Endodermal cell (in vitro differentiated cells): Measurements from ENCODE around the gene ETFA. TPM values are rescaled to one million over a fixed set of nuclear protein-coding genes. Genes with fewer than 3 reads are reported as not detected.
A peak's percentile ranks its signal among the peaks of the same experiment; 100 is the strongest.

Source experiments
- DNase-seq: peaks from one replicate; pipeline ENCODE4 v3.0.0-alpha.2; 2017
- H3K27ac ChIP-seq: 2 replicates; pipeline ENCODE4 v1.5.1; 2013; ENCODE audit warnings: mild to moderate bottlenecking, low read depth, low read length, moderate library complexity
- H3K27me3 ChIP-seq: 2 replicates; pipeline ENCODE4 v1.6.1; 2013; ENCODE audit warnings: mild to moderate bottlenecking, low read length, moderate library complexity; ENCODE audit not compliant: insufficient read depth, control insufficient read depth, poor library complexity, severe bottlenecking
- H3K36me3 ChIP-seq: 2 replicates; pipeline ENCODE4 v1.7.0; 2013; ENCODE audit warnings: mild to moderate bottlenecking, low read length, moderate library complexity; ENCODE audit not compliant: control insufficient read depth, insufficient read depth
- H3K4me1 ChIP-seq: one replicate; pipeline ENCODE4 v1.7.0; 2013; ENCODE audit warnings: low read length; ENCODE audit not compliant: control insufficient read depth, insufficient read depth
- H3K4me3 ChIP-seq: 2 replicates; pipeline ENCODE4 v1.5.1; 2013; ENCODE audit warnings: mild to moderate bottlenecking, low read length, moderate library complexity
- H3K9ac ChIP-seq: 2 replicates; pipeline ENCODE4 v1.6.1; 2013; ENCODE audit warnings: mild to moderate bottlenecking, low read length, moderate library complexity; ENCODE audit not compliant: poor library complexity, severe bottlenecking; ENCODE audit errors: extremely low read depth
- H3K9me3 ChIP-seq: 2 replicates; pipeline ENCODE4 v1.6.1; 2013; ENCODE audit warnings: mild to moderate bottlenecking, low read length, moderate library complexity; ENCODE audit not compliant: control insufficient read depth
- H3K27ac Mint-ChIP-seq: 2 replicates; pipeline ENCODE4 v1.8.0; 2020; ENCODE audit warnings: mixed read lengths
- H3K27me3 Mint-ChIP-seq: 2 replicates; pipeline ENCODE4 v1.8.0; 2021; ENCODE audit warnings: mild to moderate bottlenecking, mixed read lengths; ENCODE audit not compliant: insufficient read depth
- H3K36me3 Mint-ChIP-seq: 2 replicates; pipeline ENCODE4 v1.8.0; 2020; ENCODE audit warnings: low read depth, mixed read lengths
- H3K4me1 Mint-ChIP-seq: 2 replicates; pipeline ENCODE4 v1.8.0; 2020; ENCODE audit warnings: mixed read lengths
- H3K4me3 Mint-ChIP-seq: 2 replicates; pipeline ENCODE4 v1.8.0; 2020; ENCODE audit warnings: mild to moderate bottlenecking, moderate library complexity, mixed read lengths
- H3K9me3 Mint-ChIP-seq: 2 replicates; pipeline ENCODE4 v1.8.0; 2020; ENCODE audit warnings: mild to moderate bottlenecking, mixed read lengths
- CTCF ChIP-seq: fragments of 200-600 bp; sonication (generic); conservative IDR thresholded peaks from 2 replicates; pipeline ENCODE4 v1.5.0; 2021; ENCODE audit warnings: antibody characterized with exemption, mild to moderate bottlenecking
- WGBS, 2 experiments: methylation state at CpG; one replicate each; pipeline versions ENCODE4 v1.1.5 to v1.1.7; 2013; ENCODE audit warnings: missing lambda C conversion rate in 2 of 2, mixed read lengths in 1 of 2; ENCODE audit not compliant: insufficient coverage in 1 of 2, insufficient read length in 1 of 2; 5-methylcytosine and 5-hydroxymethylcytosine counted together
- total RNA-seq, 2 donors: library from RNA; stranded (reverse); fragmentation: NEBNext Ultra II Directional in 1 of 2; extraction: Animal tissue kit (Norgen Biotek cat#: 25700) in 1 of 2; gene quantifications; 2 replicates in 1 of 2; 3 replicates in 1 of 2; pipeline ENCODE4 v1.2.1, GENCODE V29; 2021

ETFA gene
- total RNA-seq, 2 donors from 2014 or later, result 142 to 157 TPM

- peaks cover 83% of the 10 kb centered on the region for H3K27me3 Mint-ChIP-seq
- H3K9ac ChIP-seq, result no peak overlapping the region
- WGBS, 2 experiments, result 7 to 13% methylated on average over 2 to 38 of the region's 39 CpGs
These were observed 24.3 kb upstream of the ETFA start for GRCh38 chr15:76335307-76336253.

GRCh38 chr15:76334438-76335306 is 23.4 kb upstream of the ETFA start:
- Histone ChIP-seq H3K27ac (no peak overlapping the region), H3K9me3 (no peaks in the 10 kb centered on the region), H3K4me1 (no peaks in the 10 kb centered on the region), H3K9ac (no peak overlapping the region), H3K36me3 (no peaks in the 10 kb centered on the region), H3K4me3 (no peak overlapping the region), H3K27me3 (peaks cover 75% of the 10 kb centered on the region)
- Mint-ChIP-seq H3K27ac (no peak overlapping the region), H3K4me1 (peaks cover 25% of the 10 kb centered on the region), H3K4me3 (peak overlapping the region; percentile 53), H3K27me3 (peaks cover 74% of the 10 kb centered on the region), H3K36me3 (no peaks in the 10 kb centered on the region), H3K9me3 (peaks cover 3% of the 10 kb centered on the region)
- 41 to 48% methylated on average over 29 to 44 of the region's 44 CpGs for WGBS, 2 experiments
- no peak for TF ChIP-seq CTCF
- DNase-seq, result peak; percentile 43

More at GRCh38 chr15:76335307-76336253, 24.3 kb upstream of the ETFA start:
- no peaks in the 10 kb centered on the region for H3K36me3 Mint-ChIP-seq
- H3K4me1 Mint-ChIP-seq, result peaks cover 23% of the 10 kb centered on the region
- H3K4me3 Mint-ChIP-seq, result peak overlapping the region; percentile 53
- no peak for TF ChIP-seq CTCF
- Histone ChIP-seq H3K27me3 (peaks cover 84% of the 10 kb centered on the region), H3K9me3 (no peaks in the 10 kb centered on the region), H3K27ac (no peak overlapping the region), H3K4me1 (no peaks in the 10 kb centered on the region), H3K36me3 (no peaks in the 10 kb centered on the region), H3K4me3 (peak overlapping the region; percentile 72)
- H3K9me3 Mint-ChIP-seq, result peaks cover 3% of the 10 kb centered on the region
- DNase-seq, result peak; percentile 83
- peak overlapping the region; percentile 35 for H3K27ac Mint-ChIP-seq

- H3K4me1 Mint-ChIP-seq, result peaks cover 30% of the 10 kb centered on the region
- H3K27ac Mint-ChIP-seq, result no peak overlapping the region
- peak; percentile 82 for DNase-seq
- Histone ChIP-seq H3K9me3 (no peaks in the 10 kb centered on the region), H3K4me3 (no peak overlapping the region), H3K9ac (no peak overlapping the region), H3K4me1 (no peaks in the 10 kb centered on the region), H3K36me3 (no peaks in the 10 kb centered on the region), H3K27ac (no peak overlapping the region), H3K27me3 (peaks cover 70% of the 10 kb centered on the region)
- peaks cover 71% of the 10 kb centered on the region for H3K27me3 Mint-ChIP-seq
- H3K9me3 Mint-ChIP-seq, result peaks cover 3% of the 10 kb centered on the region
- H3K4me3 Mint-ChIP-seq, result no peak overlapping the region
- 59 to 87% methylated on average over 3 to 9 of the region's 9 CpGs for WGBS, 2 experiments
- no peaks in the 10 kb centered on the region for H3K36me3 Mint-ChIP-seq
- peak; percentile 73 for TF ChIP-seq CTCF
These were observed 22.6 kb upstream of the ETFA start for GRCh38 chr15:76333720-76334437.
